Measurements from ENCODE around the gene CHSY1.

CHSY1 gene

GRCh38 chr15:101233651-101234280, 18.1 kb downstream of the CHSY1 start:
- Histone ChIP-seq H3K27ac (ENCODE audit: low read length) (no peak overlapping the region), H3K36me3 (replicated peaks; ENCODE audit: low read depth, low read length) (peaks cover 13% of the 10 kb centered on the region), H3K79me2 (ENCODE audit: low read length) (peaks cover 17% of the 10 kb centered on the region), H3K4me2 (ENCODE audit: low read length) (no peak overlapping the region), H3K27me3 (ENCODE audit: low read depth, low read length) (no peaks in the 10 kb centered on the region), H4K20me1 (ENCODE audit: insufficient read depth, low read length) (peaks cover 11% of the 10 kb centered on the region), H3K9me3 (ENCODE audit: insufficient read depth, low read length) (no peaks in the 10 kb centered on the region), H3K4me3 (ENCODE audit: low read length) (no peak overlapping the region), H3K4me1 (ENCODE audit: low read length) (no peaks in the 10 kb centered on the region), H3K9ac (ENCODE audit: low read length) (no peak overlapping the region), H2AFZ (ENCODE audit: low read depth, low read length) (no peak overlapping the region)
- TF ChIP-seq CTCF (IDR thresholded peaks at IDR 0.05; ENCODE audit: low read depth, low read length) (no peak), EZH2phosphoT487 (IDR thresholded peaks at IDR 0.05; ENCODE audit: low read depth) (no peak)

GRCh38 chr15:101232677-101233076, 19.2 kb downstream of the CHSY1 start:
- H3K4me3 ChIP-seq (ENCODE audit: low read length) = no peak overlapping the region
- H3K79me2 ChIP-seq (ENCODE audit: low read length) = peaks cover 20% of the 10 kb centered on the region
- H3K27me3 ChIP-seq (ENCODE audit: low read depth, low read length) = no peaks in the 10 kb centered on the region
- H3K27ac ChIP-seq (ENCODE audit: low read length) = no peak overlapping the region
- H3K4me1 ChIP-seq (ENCODE audit: low read length) = no peaks in the 10 kb centered on the region
- no peak overlapping the region for H3K9ac ChIP-seq (ENCODE audit: low read length)
- peaks cover 8% of the 10 kb centered on the region; the same call in 1 of the 2 replicates for H4K20me1 ChIP-seq (ENCODE audit: insufficient read depth, low read length)
- no peak overlapping the region for H2AFZ ChIP-seq (ENCODE audit: low read depth, low read length)
- no peak overlapping the region for H3K4me2 ChIP-seq (ENCODE audit: low read length)
- TF ChIP-seq CTCF (IDR thresholded peaks at IDR 0.05; ENCODE audit: low read depth, low read length) (no peak), EZH2phosphoT487 (IDR thresholded peaks at IDR 0.05; ENCODE audit: low read depth) (no peak)
- H3K36me3 ChIP-seq (replicated peaks; ENCODE audit: low read depth, low read length) = peaks cover 22% of the 10 kb centered on the region
- peaks cover 8% of the 10 kb centered on the region; the same call in 1 of the 2 replicates for H3K9me3 ChIP-seq (ENCODE audit: insufficient read depth, low read length)

- TF ChIP-seq EZH2phosphoT487 (IDR thresholded peaks at IDR 0.05; ENCODE audit: low read depth) (no peak), CTCF (IDR thresholded peaks at IDR 0.05; ENCODE audit: low read depth, low read length) (no peak)
- Histone ChIP-seq H3K79me2 (ENCODE audit: low read length) (peaks cover 47% of the 10 kb centered on the region), H3K9me3 (ENCODE audit: insufficient read depth, low read length) (peaks cover 8% of the 10 kb centered on the region; the same call in 1 of the 2 replicates), H3K27ac (ENCODE audit: low read length) (no peak overlapping the region), H3K4me1 (ENCODE audit: low read length) (no peaks in the 10 kb centered on the region), H3K4me2 (ENCODE audit: low read length) (no peak overlapping the region), H3K4me3 (ENCODE audit: low read length) (no peak overlapping the region), H2AFZ (ENCODE audit: low read depth, low read length) (no peak overlapping the region), H3K36me3 (replicated peaks; ENCODE audit: low read depth, low read length) (peaks cover 28% of the 10 kb centered on the region), H3K9ac (ENCODE audit: low read length) (no peak overlapping the region), H3K27me3 (ENCODE audit: low read depth, low read length) (no peaks in the 10 kb centered on the region), H4K20me1 (ENCODE audit: insufficient read depth, low read length) (peaks cover 15% of the 10 kb centered on the region)
These were observed 23.5 kb downstream of the CHSY1 start for GRCh38 chr15:101228313-101228712.

GRCh38 chr15:101225658-101226057, 26.2 kb downstream of the CHSY1 start:
- Histone ChIP-seq H3K4me3 (ENCODE audit: low read length) (no peak overlapping the region), H3K36me3 (replicated peaks; ENCODE audit: low read depth, low read length) (peaks cover 24% of the 10 kb centered on the region), H3K4me1 (ENCODE audit: low read length) (no peaks in the 10 kb centered on the region), H3K9ac (ENCODE audit: low read length) (no peak overlapping the region), H3K27me3 (ENCODE audit: low read depth, low read length) (no peaks in the 10 kb centered on the region), H3K9me3 (ENCODE audit: insufficient read depth, low read length) (peaks cover 8% of the 10 kb centered on the region; the same call in 1 of the 2 replicates), H3K79me2 (ENCODE audit: low read length) (peaks cover 41% of the 10 kb centered on the region), H3K4me2 (ENCODE audit: low read length) (no peak overlapping the region), H2AFZ (ENCODE audit: low read depth, low read length) (no peak overlapping the region), H4K20me1 (ENCODE audit: insufficient read depth, low read length) (peaks cover 20% of the 10 kb centered on the region), H3K27ac (ENCODE audit: low read length) (no peak overlapping the region)
- TF ChIP-seq CTCF (IDR thresholded peaks at IDR 0.05; ENCODE audit: low read depth, low read length) (no peak), EZH2phosphoT487 (IDR thresholded peaks at IDR 0.05; ENCODE audit: low read depth) (no peak)
